RCC 7860 (cell line): ENCODE data around the gene ZNF845.
"Not testable (repeated sequence)": the region's sequence is repeated elsewhere in the genome, so short reads cannot be mapped to it uniquely, and the experiment has no call there.

Experiments used
- DNase-seq: peaks from one replicate; pipeline ENCODE4 v3.0.0-alpha.2; 2015; ENCODE audit warnings: low spot score
- FAIRE-seq: peaks from 2 replicates; lab custom pipeline; 2012; peaks lifted over from hg19 to GRCh38; lab: Jason Lieb, UNC

The ZNF845 gene

GRCh38 chr19:53333463-53334449 is at the start of gene ZNF845:
TSS of gene ZNF845 (plus strand) at chr19:53333749. CDS start at chr19:53341308, 7,559 bp downstream.
- FAIRE-seq = peak; percentile 78
- DNase-seq = peak; percentile 62

GRCh38 chr19:53285087-53285486 is 48.5 kb upstream of the ZNF845 start:
- FAIRE-seq (no peak), DNase-seq (no peak)

GRCh38 chr19:53290758-53291549 is 42.6 kb upstream of the ZNF845 start:
- no peak for FAIRE-seq
- no peak for DNase-seq

GRCh38 chr19:53294786-53295441 is 38.6 kb upstream of the ZNF845 start:
- FAIRE-seq = no peak
- DNase-seq = no peak

- not testable (repeated sequence) for DNase-seq, FAIRE-seq
Measured at GRCh38 chr19:53301341-53301740, 32.2 kb upstream of the ZNF845 start.

- FAIRE-seq (no peak), DNase-seq (no peak)
Measured at GRCh38 chr19:53308339-53308811, 25.2 kb upstream of the ZNF845 start.

- FAIRE-seq (no peak), DNase-seq (no peak)
Measured at GRCh38 chr19:53311044-53311443, 22.5 kb upstream of the ZNF845 start.

- DNase-seq (no peak), FAIRE-seq (no peak)
Measured at GRCh38 chr19:53311897-53312296, 21.7 kb upstream of the ZNF845 start.

GRCh38 chr19:53328967-53329366 is 4.6 kb upstream of the ZNF845 start:
- DNase-seq (no peak), FAIRE-seq (no peak)

GRCh38 chr19:53332484-53332883 is 1.1 kb upstream of the ZNF845 start:
- FAIRE-seq = no peak
- no peak for DNase-seq

- DNase-seq (no peak), FAIRE-seq (no peak)
Measured at GRCh38 chr19:53333066-53333462, 485 bp upstream of the ZNF845 start.

- not testable (repeated sequence) for DNase-seq, FAIRE-seq
Measured at GRCh38 chr19:53344403-53344802, 10.9 kb downstream of the ZNF845 start.

- FAIRE-seq = no peak
- no peak for DNase-seq
Measured at GRCh38 chr19:53355739-53356138, 22.2 kb downstream of the ZNF845 start.

GRCh38 chr19:53357821-53358581 is 24.5 kb downstream of the ZNF845 start:
- no peak for DNase-seq
- no peak for FAIRE-seq

GRCh38 chr19:53360056-53360455 is 26.5 kb downstream of the ZNF845 start:
- not testable (repeated sequence) for FAIRE-seq, DNase-seq

GRCh38 chr19:53365134-53365898 is 31.8 kb downstream of the ZNF845 start, which contains the start of gene ZNF525:
TSS of gene ZNF525 (plus strand) at chr19:53365705. CDS start at chr19:53372282, 6,577 bp downstream.
- DNase-seq (peak; percentile 61), FAIRE-seq (no peak)

GRCh38 chr19:53365899-53366493 is 32.4 kb downstream of the ZNF845 start:
- DNase-seq = no peak

GRCh38 chr19:53372196-53372595 is 38.6 kb downstream of the ZNF845 start:
- no peak for DNase-seq
- no peak for FAIRE-seq

More at GRCh38 chr19:53365899-53366493, 32.4 kb downstream of the ZNF845 start:
- no peak for FAIRE-seq

- FAIRE-seq (no peak), DNase-seq (no peak)
Measured at GRCh38 chr19:53374288-53374687, 40.7 kb downstream of the ZNF845 start.
